NOMO-1 (cell line): ENCODE measurements around the gene OAS1.

Experiments
- DNase-seq, 2 experiments: peaks; one replicate each; lab custom pipeline; 2025; ENCODE audit not compliant: unreplicated experiment in 2 of 2; lab: John Stamatoyannopoulos, UW

The OAS1 gene

GRCh38 chr12:112906712-112907414, at the start of gene OAS1:
Gene OAS1, plus strand, starts transcription at chr12:112906962. Its CDS starts 78 bp downstream, at chr12:112907040.
- peak; percentile 79 to 94 for DNase-seq

DNA sequence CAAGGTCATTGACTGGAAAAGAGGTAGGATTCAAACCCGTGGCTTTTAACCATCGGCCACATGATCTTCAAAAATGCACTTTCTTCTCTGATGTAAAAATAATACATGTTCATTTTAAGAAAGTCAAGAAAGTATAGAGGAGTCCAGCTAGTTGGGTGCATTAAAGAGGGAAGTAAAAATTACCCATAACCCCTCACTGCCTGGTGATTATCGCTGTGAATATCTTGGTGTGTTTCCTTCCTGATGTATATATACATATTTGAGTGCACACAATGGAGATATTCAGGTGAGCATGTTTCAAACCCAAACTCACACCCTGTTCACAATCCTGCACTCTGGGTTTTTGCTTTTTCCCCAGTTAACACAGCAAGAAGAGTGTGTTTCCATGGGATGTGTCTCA, 47.5 kb upstream of the OAS1 start:
- no peak for DNase-seq

DNA sequence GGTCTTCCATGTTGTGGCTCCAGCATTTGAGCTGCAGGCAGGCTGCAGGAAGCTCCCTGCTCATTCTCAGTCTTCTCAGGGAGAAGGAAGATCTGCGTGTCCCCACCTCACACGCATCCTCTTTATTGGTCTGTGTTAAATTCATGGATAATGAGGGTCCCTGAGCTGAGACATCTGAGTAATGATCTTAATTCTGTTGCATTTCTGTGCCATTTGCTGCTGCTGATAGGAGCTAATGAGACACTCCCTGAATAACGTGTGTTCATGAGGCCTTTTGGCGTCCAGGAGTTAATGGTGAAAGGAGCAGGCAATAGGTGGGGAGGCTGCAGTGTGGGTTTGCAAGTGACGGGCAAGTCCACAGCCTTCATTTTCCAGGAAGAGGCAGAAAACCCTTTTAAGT, 46.6 kb upstream of the OAS1 start:
- no peak for DNase-seq

DNA sequence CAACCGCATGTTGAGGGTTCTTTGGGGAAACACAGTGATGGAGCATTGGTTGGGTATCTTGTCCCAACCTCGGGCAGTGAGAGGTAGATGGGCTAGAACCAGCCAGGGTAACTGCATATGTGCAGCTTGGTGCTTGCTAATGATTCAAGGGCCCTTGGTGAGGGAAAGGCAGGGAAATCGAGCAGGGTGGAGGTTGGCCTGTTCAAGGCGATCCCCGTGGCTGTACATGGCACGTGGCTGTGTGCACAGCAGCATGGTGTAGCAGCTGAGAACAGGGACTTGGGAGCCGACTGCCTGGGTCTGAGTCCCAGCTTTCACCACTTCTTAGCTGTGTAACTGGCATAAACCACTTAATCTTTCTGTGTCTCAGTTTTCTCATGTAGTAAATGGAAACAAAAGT, 45.5 kb upstream of the OAS1 start:
- DNase-seq: no peak

DNA sequence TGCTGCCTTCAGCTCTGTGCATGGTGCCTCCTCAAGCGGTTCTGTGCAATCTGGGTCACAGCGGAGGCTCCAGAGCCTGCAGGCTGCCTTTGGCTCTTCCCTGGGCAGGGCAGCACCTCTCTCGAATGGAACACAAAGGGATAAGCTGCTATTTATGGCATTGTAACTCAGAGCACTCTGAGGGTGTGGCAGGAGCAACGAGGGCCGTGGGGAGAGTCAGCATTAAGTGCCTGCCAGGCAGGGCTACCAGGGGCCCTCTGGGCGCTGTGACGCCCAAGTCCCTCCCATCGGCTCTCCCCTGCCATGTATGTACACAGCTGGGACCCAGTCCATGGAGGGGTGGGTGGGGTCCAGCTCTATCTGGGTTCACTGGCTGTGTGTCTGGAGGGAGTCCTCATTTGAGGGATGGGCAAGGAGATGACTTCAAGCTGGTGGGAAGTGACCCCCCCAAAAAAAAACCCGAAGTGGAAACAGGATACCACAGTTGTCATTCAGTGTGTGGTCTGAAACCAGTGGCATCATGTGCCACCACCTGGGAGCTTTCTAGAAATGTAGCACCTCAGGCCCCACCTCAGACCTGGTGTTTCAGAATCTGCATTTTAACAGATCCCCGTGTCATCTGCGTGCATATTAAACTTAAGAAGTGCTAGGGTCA, 44.0 kb upstream of the OAS1 start:
- no peak for DNase-seq

GRCh38 chr12:112868459-112869041, 38.2 kb upstream of the OAS1 start:
- no peak for DNase-seq

DNA sequence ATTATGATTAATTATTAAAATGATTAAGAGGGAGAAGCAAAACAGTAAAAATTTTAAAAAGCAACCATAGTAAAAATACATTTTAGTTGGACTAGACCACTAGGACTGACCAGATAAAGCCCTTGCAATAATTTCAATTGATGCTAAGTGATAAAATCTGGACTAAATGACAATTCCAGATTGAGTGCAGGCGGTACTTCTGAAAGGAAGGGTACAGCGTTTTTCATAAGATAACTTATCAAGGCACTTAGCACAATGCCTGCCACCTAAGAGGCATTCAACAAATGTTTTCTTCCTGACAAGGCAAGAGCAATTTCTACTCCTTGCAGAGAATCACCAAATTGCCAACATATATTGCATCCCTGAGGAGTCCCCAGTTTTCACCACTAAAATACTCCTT, 37.7 kb upstream of the OAS1 start:
- DNase-seq: no peak

DNA sequence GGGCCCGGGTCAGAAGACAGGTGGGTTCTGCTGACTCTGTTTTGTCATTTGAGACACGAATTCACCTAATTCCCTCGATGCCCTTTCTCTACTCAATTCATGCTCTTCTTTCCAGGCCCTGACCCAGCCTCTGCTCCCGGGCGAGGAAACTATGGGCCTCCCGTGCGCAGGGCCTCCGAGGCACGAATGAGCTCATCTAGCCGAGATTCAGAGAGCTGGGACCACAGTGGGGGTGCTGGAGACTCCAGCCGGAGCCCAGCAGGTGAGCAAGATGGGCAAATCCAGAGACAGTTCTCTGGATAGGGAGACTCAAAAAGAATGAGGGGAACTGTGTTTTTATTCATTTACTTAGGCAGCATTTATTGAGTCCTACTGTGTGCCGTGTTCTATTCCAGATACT, 37.0 kb upstream of the OAS1 start:
- no peak for DNase-seq

- DNase-seq: peak; percentile 73 to 96
Observed at GRCh38 chr12:112870267-112870980, 36.3 kb upstream of the OAS1 start.

DNA sequence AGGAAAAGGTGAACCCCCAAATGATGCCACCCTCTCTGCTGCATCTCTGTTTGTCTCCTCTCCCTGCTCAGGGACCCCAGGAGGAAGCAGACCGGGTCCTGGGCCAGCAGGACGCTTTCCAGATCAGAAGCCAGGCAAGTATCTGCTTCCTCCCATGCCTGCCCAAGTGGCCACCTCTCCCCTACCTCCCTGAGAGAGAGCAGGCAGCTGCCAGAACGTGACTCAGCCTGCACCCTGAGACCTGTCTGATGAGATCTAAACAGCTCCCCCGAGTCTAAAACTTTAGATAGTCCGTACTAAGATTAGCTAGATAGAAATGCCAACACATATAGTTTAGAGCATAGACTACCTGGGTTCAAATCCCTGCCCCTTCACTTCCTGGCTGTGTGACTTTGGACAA, 31.2 kb upstream of the OAS1 start:
- no peak for DNase-seq

- no peak for DNase-seq
Observed at GRCh38 chr12:112876506-112876905, 30.3 kb upstream of the OAS1 start.

DNA sequence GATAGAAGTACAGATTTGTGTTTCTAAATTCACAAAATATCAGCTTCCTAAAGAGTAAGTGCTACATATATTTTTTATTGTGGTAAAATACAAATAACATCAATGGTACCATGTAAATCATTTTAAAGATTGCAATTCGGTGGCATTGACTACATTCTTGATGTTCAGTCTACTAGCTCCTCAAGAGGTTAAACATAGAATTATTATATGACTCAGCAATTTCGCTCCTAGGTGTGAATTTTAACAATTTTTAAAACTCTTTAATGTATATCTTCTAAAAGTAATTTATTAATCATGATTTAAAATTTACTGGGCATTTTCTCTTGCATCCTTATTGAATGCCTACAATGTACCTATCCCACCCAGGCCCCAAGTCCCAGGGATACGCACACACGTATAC, 29.8 kb upstream of the OAS1 start:
- DNase-seq: no peak

- no peak for DNase-seq
Observed at GRCh38 chr12:112878488-112878887, 28.3 kb upstream of the OAS1 start.

DNA sequence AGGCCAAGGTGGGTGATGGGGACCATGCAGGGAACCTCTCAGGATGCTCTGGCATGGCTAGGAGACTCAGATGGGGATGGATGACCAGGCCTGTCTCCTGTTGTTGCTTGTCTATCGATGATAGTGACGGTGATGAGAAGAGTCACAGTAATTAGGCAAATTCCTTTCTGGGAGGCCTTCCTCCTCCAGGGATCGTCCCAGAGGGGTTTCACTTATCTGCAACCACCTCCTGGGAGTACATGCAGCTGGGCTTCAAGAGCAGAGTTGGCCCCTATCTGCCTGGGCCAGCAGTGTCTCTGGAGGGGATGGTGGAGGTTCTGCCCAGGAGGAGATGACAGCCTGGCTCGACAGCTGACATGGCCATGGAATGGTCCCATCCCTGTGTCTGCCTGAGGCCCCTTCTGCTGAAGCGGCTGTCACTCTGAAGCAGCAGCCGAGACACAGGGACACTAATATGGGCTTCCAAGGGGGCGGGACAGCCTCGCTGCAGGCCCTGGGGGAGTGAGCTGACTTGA, 27.5 kb upstream of the OAS1 start:
- no peak for DNase-seq

GRCh38 chr12:112881602-112882001, 25.2 kb upstream of the OAS1 start:
- DNase-seq: no peak

DNA sequence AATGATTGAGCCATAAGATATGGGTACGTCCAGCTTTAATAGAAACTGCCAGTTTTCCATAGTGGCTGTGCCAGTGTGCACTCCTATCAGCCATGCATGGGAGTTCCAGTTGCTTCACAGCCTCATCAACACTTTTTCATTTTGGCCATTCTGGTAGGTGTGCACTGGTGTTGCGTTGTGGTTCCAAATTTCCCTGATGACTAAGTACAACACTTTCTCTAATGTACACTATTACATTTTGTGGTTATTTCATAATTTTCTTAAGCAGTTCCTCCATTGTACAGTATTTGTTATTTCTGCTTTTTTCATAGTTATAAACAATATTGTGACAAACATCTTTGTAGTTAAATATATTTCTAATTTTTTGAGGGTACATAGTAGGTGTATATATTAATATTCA, 21.5 kb upstream of the OAS1 start:
- peak in 1 of 2 experiments; percentile 23 for DNase-seq

- peak; percentile 48 to 63 for DNase-seq
Observed at GRCh38 chr12:112887550-112887949, 19.2 kb upstream of the OAS1 start.

DNA sequence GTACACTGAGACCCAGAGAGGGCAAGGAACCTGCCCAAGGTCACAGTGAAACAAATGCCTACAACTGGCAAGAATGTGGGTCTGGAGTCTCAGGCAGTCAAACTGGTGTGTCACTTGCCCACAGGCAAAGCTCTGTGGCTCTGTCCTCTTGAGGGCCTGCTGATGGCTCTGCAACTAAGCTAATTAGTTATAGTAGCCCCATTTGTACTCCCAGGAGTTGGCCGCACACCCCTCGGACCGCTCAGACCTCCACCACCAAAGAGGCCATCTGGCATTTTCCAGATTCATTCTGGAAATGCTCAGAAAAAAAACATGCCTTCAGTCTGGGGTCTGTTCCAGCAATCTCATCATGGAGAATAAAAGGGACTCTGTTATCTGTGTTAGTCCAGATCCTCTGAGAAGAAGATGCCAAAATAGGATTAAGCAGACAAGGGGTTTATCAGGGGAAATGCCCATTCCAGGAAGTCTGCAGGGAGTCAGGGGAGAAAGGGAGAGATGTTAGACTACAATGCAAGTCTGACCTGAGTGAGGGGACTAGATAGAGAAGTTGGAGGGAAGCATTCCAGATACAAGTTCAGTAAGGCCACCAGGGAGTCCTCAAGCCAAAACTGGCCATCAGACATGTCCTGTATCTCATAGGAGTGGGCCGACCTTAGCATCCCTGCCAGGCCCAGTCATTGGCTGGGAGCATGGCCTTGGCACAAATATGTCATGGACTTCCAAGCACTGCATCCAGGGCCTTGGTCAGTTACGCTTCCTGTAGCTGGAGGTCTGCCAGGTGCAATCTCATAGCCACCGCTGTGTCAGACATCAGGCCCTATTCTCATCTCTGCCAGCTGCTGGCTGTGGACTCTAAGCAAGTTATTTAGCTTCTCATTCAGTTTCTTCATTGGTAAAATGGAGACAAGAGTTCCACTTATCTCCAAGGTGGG, 15.4 kb upstream of the OAS1 start:
- DNase-seq: no peak

GRCh38 chr12:112892856-112893255, 13.9 kb upstream of the OAS1 start:
- no peak for DNase-seq

DNA sequence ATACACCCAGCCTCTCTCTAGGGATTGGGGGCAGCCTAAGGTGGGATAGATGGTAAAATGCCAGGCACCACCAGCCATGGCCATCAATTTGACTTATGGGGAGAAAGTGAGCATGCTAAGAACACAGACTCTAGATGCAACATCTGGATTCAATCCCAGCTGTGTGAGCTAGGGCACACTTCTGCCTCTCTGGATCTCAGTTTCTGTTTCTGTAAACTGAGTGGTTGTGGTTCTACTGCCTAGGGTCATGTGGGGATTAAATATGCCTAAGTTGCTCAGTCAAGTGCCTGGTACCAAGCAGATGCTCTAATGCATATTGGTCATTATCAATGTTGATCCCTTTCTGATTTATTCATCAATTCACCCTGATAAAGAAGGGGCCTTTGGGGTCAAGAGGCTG, 12.6 kb upstream of the OAS1 start:
- DNase-seq: no peak
